K562 (cell line): ENCODE measurements around the gene LACTBL1.
A peak's percentile ranks its signal among the peaks of the same experiment; 100 is the strongest.

Source experiments
- ARHGAP35 ChIP-seq: fragments of 450-650 bp; IDR thresholded peaks from 2 replicates; pipeline ENCODE4 v1.6.1; 2018; ENCODE audit not compliant: partially characterized antibody
- E2F1 ChIP-seq: sonication (generic); formaldehyde crosslinking; IDR thresholded peaks from 2 replicates; pipeline ENCODE4 v1.8.1; 2023; ENCODE audit warnings: mild to moderate bottlenecking, missing genetic modification reagents, moderate library complexity
- RBM14 ChIP-seq: fragments of 200-400 bp; formaldehyde crosslinking; IDR thresholded peaks from 2 replicates; pipeline ENCODE4 v1.6.1; 2018; ENCODE audit warnings: low read depth, mild to moderate bottlenecking, low read length, moderate library complexity, borderline replicate concordance; ENCODE audit not compliant: insufficient read depth
- SMAD1 ChIP-seq: fragments of 150-350 bp; IDR thresholded peaks from 2 replicates; pipeline ENCODE4 v1.6.1; 2014; ENCODE audit warnings: low read length, low read depth; ENCODE audit not compliant: partially characterized antibody
- TAF1 ChIP-seq: IDR thresholded peaks from 2 replicates; pipeline ENCODE4 v1.6.1; 2011; ENCODE audit warnings: mild to moderate bottlenecking, low read length, moderate library complexity; ENCODE audit not compliant: insufficient read depth, control insufficient read depth, severe bottlenecking; ENCODE audit errors: extremely low read depth
- ZNF174 ChIP-seq: fragments of 250-450 bp; sonication (Bioruptor Pico); IDR thresholded peaks from 2 replicates; pipeline ENCODE4 v1.4.0; 2020; ENCODE audit warnings: mild to moderate bottlenecking
- ZNF274 ChIP-seq: IDR thresholded peaks from 2 replicates; pipeline ENCODE4 v1.6.1; 2011; ENCODE audit warnings: low read depth, mild to moderate bottlenecking, low read length, moderate library complexity, borderline replicate concordance
- ZNF830 ChIP-seq: fragments of 250-450 bp; sonication (Bioruptor Pico); IDR thresholded peaks from 2 replicates; pipeline ENCODE4 v1.5.0; 2021; ENCODE audit warnings: mild to moderate bottlenecking

- TF ChIP-seq TAF1 (peak; percentile 97), ARHGAP35 (no peak), ZNF830 (CRISPR knock-in tag) (no peak), ZNF174 (CRISPR knock-in tag) (0 out of 2 replicates have a peak, but pooled peaks have one; percentile 60), RBM14 (no peak), SMAD1 (peak; percentile 54), E2F1 (peak; percentile 95), ZNF274 (no peak)
Observed at GRCh38 chr1:23019094-23019862, 46.6 kb upstream of the LACTBL1 start, which contains the start of gene KDM1A.
